Measurements from ENCODE around the gene SGCA. TPM values are rescaled to one million over a fixed set of nuclear protein-coding genes. Genes with fewer than 3 reads are reported as not detected.

The SGCA gene
- total RNA-seq, 4 donors from 2014 or later: 2.1 to 5.8 (median 4.0) TPM

GRCh38 chr17:50181591-50182560 is 16.1 kb downstream of the SGCA start:
- no peaks in the 10 kb centered on the region for H3K27me3 ChIP-seq
- peaks cover 9% of the 10 kb centered on the region for H3K36me3 ChIP-seq
- WGBS: 62% methylated on average over 11 of the region's 12 CpGs
- H3K27ac ChIP-seq: peak overlapping the region; percentile 55
- no peaks in the 10 kb centered on the region for H3K9me3 ChIP-seq
- DNase-seq (ENCODE audit: low spot score in 2 of 2): no peak
- TF ChIP-seq CTCF (IDR thresholded peaks at IDR 0.05) (no peak), POLR2A (IDR thresholded peaks at IDR 0.05) (no peak), EP300 (IDR thresholded peaks at IDR 0.05) (no peak), POLR2AphosphoS5 (IDR thresholded peaks at IDR 0.05) (no peak)
- H3K4me1 ChIP-seq: peaks cover 66% of the 10 kb centered on the region
- H3K4me3 ChIP-seq: no peak overlapping the region

GRCh38 chr17:50182783-50183420 is 17.1 kb downstream of the SGCA start:
- no peak for DNase-seq (ENCODE audit: low spot score in 2 of 2)
- Histone ChIP-seq H3K9me3 (no peaks in the 10 kb centered on the region), H3K36me3 (peaks cover 14% of the 10 kb centered on the region), H3K27me3 (no peaks in the 10 kb centered on the region), H3K4me3 (no peak overlapping the region), H3K4me1 (peaks cover 57% of the 10 kb centered on the region), H3K27ac (peak overlapping the region; percentile 79)
- TF ChIP-seq EP300 (IDR thresholded peaks at IDR 0.05): no peak
- no peak for TF ChIP-seq POLR2AphosphoS5 (IDR thresholded peaks at IDR 0.05)
- no peak for TF ChIP-seq POLR2A (IDR thresholded peaks at IDR 0.05)
- no peak for TF ChIP-seq CTCF (IDR thresholded peaks at IDR 0.05)
- WGBS: 73% methylated on average over 18 of the region's 18 CpGs

GRCh38 chr17:50183421-50183994 is 17.7 kb downstream of the SGCA start:
- H3K27ac ChIP-seq: peak overlapping the region; percentile 79
- no peaks in the 10 kb centered on the region for H3K27me3 ChIP-seq
- TF ChIP-seq EP300 (IDR thresholded peaks at IDR 0.05): no peak
- TF ChIP-seq POLR2AphosphoS5 (IDR thresholded peaks at IDR 0.05): no peak
- no peak for TF ChIP-seq CTCF (IDR thresholded peaks at IDR 0.05)
- no peak for TF ChIP-seq POLR2A (IDR thresholded peaks at IDR 0.05)
- H3K9me3 ChIP-seq: no peaks in the 10 kb centered on the region
- peak overlapping the region; percentile 22 for H3K4me3 ChIP-seq
- WGBS: 66% methylated on average over 8 of the region's 12 CpGs
- no peak for DNase-seq (ENCODE audit: low spot score in 2 of 2)
- peaks cover 51% of the 10 kb centered on the region for H3K4me1 ChIP-seq
- H3K36me3 ChIP-seq: peaks cover 20% of the 10 kb centered on the region

GRCh38 chr17:50184064-50184463 is 18.3 kb downstream of the SGCA start:
- Histone ChIP-seq H3K27me3 (no peaks in the 10 kb centered on the region), H3K9me3 (no peaks in the 10 kb centered on the region), H3K4me3 (peak overlapping the region; percentile 22), H3K4me1 (peaks cover 46% of the 10 kb centered on the region), H3K36me3 (peaks cover 25% of the 10 kb centered on the region), H3K27ac (peak overlapping the region; percentile 79)
- WGBS: 27% methylated on average over 8 of the region's 8 CpGs
- TF ChIP-seq POLR2AphosphoS5 (IDR thresholded peaks at IDR 0.05) (no peak), CTCF (IDR thresholded peaks at IDR 0.05) (peak in 1 of 2 donors; percentile 12), EP300 (IDR thresholded peaks at IDR 0.05) (no peak)
- DNase-seq (ENCODE audit: low spot score in 2 of 2): no peak

Data from suprapubic skin (tissue), 4 donors.